ENCODE results near the gene UPF1.
"Not testable (repeated sequence)": the region's sequence is repeated elsewhere in the genome, so short reads cannot be mapped to it uniquely, and the experiment has no call there.

UPF1 gene

DNA sequence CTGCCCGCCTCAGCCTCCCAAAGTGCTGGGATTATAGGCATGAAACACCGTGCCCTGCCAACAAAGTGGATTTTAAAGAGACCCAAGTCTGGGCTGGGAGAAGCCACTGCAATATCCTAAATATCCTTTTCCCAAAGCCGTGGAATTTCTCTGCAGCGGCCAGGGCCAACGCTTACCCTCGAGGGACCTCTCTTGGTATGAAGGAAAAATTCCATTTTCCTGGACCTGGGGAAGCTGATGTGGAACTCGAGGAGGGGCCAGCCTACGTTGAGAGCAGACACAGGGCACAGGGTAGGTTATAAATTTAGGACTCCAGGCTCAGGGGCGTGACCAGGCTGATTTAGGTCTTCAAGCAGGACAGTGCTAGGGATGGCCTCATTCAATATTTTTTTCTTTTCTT lies 17.7 kb upstream of the UPF1 start:
- no peak for DNase-seq
- Histone ChIP-seq H3K27me3 (no peaks in the 10 kb centered on the region), H3K4me3 (ENCODE audit: low read depth, low read length) (no peak overlapping the region), H3K36me3 (no peaks in the 10 kb centered on the region), H3K9me3 (no peaks in the 10 kb centered on the region), H3K4me1 (no peaks in the 10 kb centered on the region)
- TF ChIP-seq CTCF (IDR thresholded peaks at IDR 0.05; ENCODE audit: low read depth, low read length) = no peak

GRCh38 chr19:18815673-18816072 lies 16.1 kb upstream of the UPF1 start:
- H3K27me3 ChIP-seq = no peaks in the 10 kb centered on the region
- H3K9me3 ChIP-seq = no peaks in the 10 kb centered on the region; the same call in 1 of the 2 replicates
- TF ChIP-seq CTCF (IDR thresholded peaks at IDR 0.05; ENCODE audit: low read depth, low read length) = no peak
- no peak for DNase-seq
- H3K4me1 ChIP-seq = no peaks in the 10 kb centered on the region
- H3K36me3 ChIP-seq = no peaks in the 10 kb centered on the region
- H3K4me3 ChIP-seq (ENCODE audit: low read depth, low read length) = no peak overlapping the region

DNA sequence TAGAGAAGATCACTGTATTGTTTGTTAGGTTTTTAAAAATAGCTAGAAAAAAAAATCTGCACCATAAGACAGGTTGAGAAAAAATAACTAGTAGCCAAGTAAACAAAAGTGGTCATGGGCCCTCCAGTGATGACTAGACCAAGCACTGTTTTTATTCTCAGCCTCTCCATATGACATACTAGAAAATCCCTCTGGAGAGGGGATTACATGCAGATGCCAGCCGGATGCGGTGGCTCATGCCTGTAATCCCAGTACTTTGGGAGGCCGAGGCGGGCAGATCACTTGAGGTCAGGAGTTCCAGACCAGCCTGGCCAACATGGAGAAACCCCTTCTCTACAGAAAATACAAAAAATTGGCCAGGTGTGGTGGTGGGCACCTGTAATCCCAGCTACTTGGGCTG lies 15.1 kb upstream of the UPF1 start:
- not testable (repeated sequence) for H3K27me3 ChIP-seq; H3K36me3 ChIP-seq; H3K4me1 ChIP-seq; H3K4me3 ChIP-seq (ENCODE audit: low read depth, low read length); H3K9me3 ChIP-seq; DNase-seq

GRCh38 chr19:18817574-18817973 lies 14.2 kb upstream of the UPF1 start:
- no peak for DNase-seq
- no peaks in the 10 kb centered on the region for H3K4me1 ChIP-seq
- no peaks in the 10 kb centered on the region; the same call in 1 of the 2 replicates for H3K9me3 ChIP-seq
- no peaks in the 10 kb centered on the region for H3K27me3 ChIP-seq
- TF ChIP-seq CTCF (IDR thresholded peaks at IDR 0.05; ENCODE audit: low read depth, low read length) = no peak
- no peaks in the 10 kb centered on the region for H3K36me3 ChIP-seq
- H3K4me3 ChIP-seq (ENCODE audit: low read depth, low read length) = no peak overlapping the region

DNA sequence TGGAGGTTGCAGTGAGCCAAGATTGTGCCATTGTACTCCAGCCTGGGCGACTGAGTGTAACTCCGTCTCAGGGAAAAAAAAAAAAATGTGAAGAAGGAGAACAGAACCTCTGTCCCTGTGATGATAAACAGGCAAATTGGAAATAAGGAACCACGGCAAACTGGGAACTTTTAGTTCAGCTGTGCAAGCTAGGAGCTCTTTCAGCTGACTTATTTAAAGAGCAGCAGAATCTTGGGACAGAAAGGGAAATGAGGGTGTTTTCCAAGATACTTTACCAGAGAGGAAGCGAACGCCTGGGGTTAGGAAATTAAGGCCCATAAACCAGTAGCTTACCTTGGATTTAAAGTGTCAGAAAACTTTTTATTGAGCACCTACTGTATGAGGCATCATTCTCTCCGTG lies 3.0 kb upstream of the UPF1 start:
- no peaks in the 10 kb centered on the region for H3K4me1 ChIP-seq
- no peaks in the 10 kb centered on the region for H3K27me3 ChIP-seq
- no peak overlapping the region for H3K4me3 ChIP-seq (ENCODE audit: low read depth, low read length)
- no peaks in the 10 kb centered on the region for H3K9me3 ChIP-seq
- H3K36me3 ChIP-seq = peaks cover 2% of the 10 kb centered on the region; the same call in 1 of the 2 replicates
- DNase-seq = no peak
- no peak for TF ChIP-seq CTCF (IDR thresholded peaks at IDR 0.05; ENCODE audit: low read depth, low read length)

- DNase-seq = no peak
- no peaks in the 10 kb centered on the region for H3K9me3 ChIP-seq
- H3K4me3 ChIP-seq (ENCODE audit: low read depth, low read length) = no peak overlapping the region
- no peaks in the 10 kb centered on the region for H3K27me3 ChIP-seq
- H3K4me1 ChIP-seq = peaks cover 2% of the 10 kb centered on the region; the same call in 1 of the 2 replicates
- no peak for TF ChIP-seq CTCF (IDR thresholded peaks at IDR 0.05; ENCODE audit: low read depth, low read length)
- H3K36me3 ChIP-seq = peaks cover 15% of the 10 kb centered on the region
Observed at GRCh38 chr19:18830488-18830887, 1.3 kb upstream of the UPF1 start.

Data from BE2C (cell line).